HepG2 (cell line): ENCODE data around the gene MCRIP2. TPM values are rescaled to one million over a fixed set of nuclear protein-coding genes. Genes with fewer than 3 reads are reported as not detected.

Source experiments
- MEIS1 ChIP-seq: sonication (generic); formaldehyde crosslinking; IDR thresholded peaks from 2 replicates; pipeline ENCODE4 v1.9.0; 2021; ENCODE audit warnings: mild to moderate bottlenecking, missing genetic modification reagents, moderate library complexity, borderline replicate concordance
- SOX5 ChIP-seq: IDR thresholded peaks from 2 replicates; pipeline ENCODE4 v1.6.1; 2016; ENCODE audit warnings: borderline replicate concordance
- SOX6 ChIP-seq, 2 experiments: fragments of 450-650 bp in 1 of 2; sonication (generic) in 1 of 2; formaldehyde crosslinking in 1 of 2; IDR thresholded peaks; 2 replicates each; pipeline versions ENCODE4 v1.4.0 to v1.6.1; 2017 to 2020; ENCODE audit warnings: antibody characterized with exemption in 1 of 2, mild to moderate bottlenecking in 1 of 2, missing genetic modification reagents in 1 of 2
- XBP1 ChIP-seq: sonication (generic); formaldehyde crosslinking; IDR thresholded peaks from 2 replicates; pipeline ENCODE4 v1.5.0; 2020; ENCODE audit warnings: missing genetic modification reagents
- ZIK1 ChIP-seq: sonication (generic); formaldehyde crosslinking; IDR thresholded peaks from 2 replicates; pipeline ENCODE4 v1.5.0; 2020; ENCODE audit warnings: mild to moderate bottlenecking, low read depth, missing genetic modification reagents, borderline replicate concordance
- ZNF777 ChIP-seq: sonication (generic); formaldehyde crosslinking; IDR thresholded peaks from 2 replicates; pipeline ENCODE4 v1.4.0; 2020; ENCODE audit warnings: missing genetic modification reagents
- polyA plus RNA-seq, 8 experiments: library from polyadenylated mRNA; depleted of rRNA in 3 of 8; stranded (reverse) in 7 of 8; unstranded in 1 of 8; fragments of >200 nt; fragmentation: Illumina TruSeq in 4 of 8; extraction: Trizol in 4 of 8; gene quantifications; 2 replicates each; pipeline versions ENCODE4 v1.2.1 to v1.2.3, GENCODE V29; 2011 to 2016; ENCODE audit warnings: low read depth in 4 of 8, missing spikeins in 1 of 8, mixed read lengths in 1 of 8; ENCODE audit not compliant: insufficient read depth in 1 of 8
- total RNA-seq, 5 experiments: library from RNA; depleted of rRNA; stranded (reverse); fragments of >200 nt; fragmentation: Illumina TruSeq; extraction: Trizol; gene quantifications; 2 replicates each; pipeline ENCODE4 v1.2.3, GENCODE V29; 2016; ENCODE audit warnings: low read depth in 1 of 5
- TF ChIP-seq, protein P1 (sequence below): sonication (generic); formaldehyde crosslinking; conservative IDR thresholded peaks from 2 replicates; pipeline ENCODE4 v1.4.0; 2020; ENCODE audit warnings: missing genetic modification reagents
- TF ChIP-seq, protein P2 (sequence below): sonication (generic); formaldehyde crosslinking; IDR thresholded peaks from 2 replicates; pipeline ENCODE4 v1.8.0; 2022; ENCODE audit warnings: missing genetic modification reagents, mild to moderate bottlenecking, borderline replicate concordance
- TF ChIP-seq, protein P3 (sequence below): sonication (generic); formaldehyde crosslinking; IDR thresholded peaks from 2 replicates; pipeline ENCODE4 v1.8.0; 2022; ENCODE audit warnings: missing genetic modification reagents, mild to moderate bottlenecking, moderate library complexity, borderline replicate concordance
- TF ChIP-seq, protein P4 (sequence below): IDR thresholded peaks from 2 replicates; pipeline ENCODE4 v1.4.0; 2020; ENCODE audit warnings: mild to moderate bottlenecking, missing genetic modification reagents
- TF ChIP-seq, protein P5 (sequence below): IDR thresholded peaks from 2 replicates; pipeline ENCODE4 v1.6.1; 2016
- TF ChIP-seq, protein P6 (sequence below): sonication (generic); formaldehyde crosslinking; IDR thresholded peaks from 2 replicates; pipeline ENCODE4 v1.4.0; 2020; ENCODE audit warnings: missing genetic modification reagents
- TF ChIP-seq, protein P7 (sequence below): sonication (generic); formaldehyde crosslinking; IDR thresholded peaks from 2 replicates; pipeline ENCODE4 v1.4.0; 2020; ENCODE audit warnings: missing genetic modification reagents; ENCODE audit errors: not compliant biosample characterization

The MCRIP2 gene
- total and polyA plus RNA-seq, 2 of the 13 experiments (the other 11 are each of a cell fraction or from before 2014, with no cell fraction given): 39.6 to 76.7 TPM

DNA sequence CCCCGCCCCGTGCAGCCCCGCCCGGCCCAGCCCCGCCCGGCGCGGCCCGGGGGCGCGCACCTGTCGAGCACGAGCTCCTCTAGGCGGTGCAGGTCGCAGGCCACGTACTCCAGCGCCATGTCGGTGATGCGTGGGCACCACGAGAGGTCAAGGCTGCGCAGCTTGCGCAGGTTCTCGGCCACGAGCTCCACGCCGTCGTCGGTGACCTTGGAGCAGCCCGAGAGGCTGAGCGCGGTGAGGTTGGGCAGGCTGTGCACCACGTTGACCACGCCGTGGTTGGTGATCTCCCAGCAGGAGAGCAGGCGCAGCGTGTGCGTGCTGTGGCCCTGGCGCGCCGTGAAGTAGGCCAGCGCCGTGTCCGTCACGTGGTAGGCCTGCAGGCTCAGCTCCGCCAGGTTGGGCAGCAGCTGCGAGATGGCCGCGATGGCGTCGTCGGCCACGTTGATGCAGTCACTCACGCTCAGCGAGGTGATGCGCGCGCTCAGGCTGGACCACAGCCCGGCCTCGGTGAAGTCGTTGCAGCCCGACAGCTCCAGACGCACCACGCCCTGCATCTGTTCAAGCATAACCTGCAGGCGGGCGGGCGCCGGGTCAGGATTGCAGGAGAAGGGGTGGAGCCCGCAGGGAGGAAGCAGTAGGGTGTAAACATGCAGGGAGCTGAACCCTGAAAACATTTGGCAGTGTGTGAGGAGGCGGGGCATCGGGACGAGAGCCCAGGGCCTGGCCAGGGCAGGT, 53.9 kb downstream of the MCRIP2 start (continued):
- TF ChIP-seq, protein P1, sequence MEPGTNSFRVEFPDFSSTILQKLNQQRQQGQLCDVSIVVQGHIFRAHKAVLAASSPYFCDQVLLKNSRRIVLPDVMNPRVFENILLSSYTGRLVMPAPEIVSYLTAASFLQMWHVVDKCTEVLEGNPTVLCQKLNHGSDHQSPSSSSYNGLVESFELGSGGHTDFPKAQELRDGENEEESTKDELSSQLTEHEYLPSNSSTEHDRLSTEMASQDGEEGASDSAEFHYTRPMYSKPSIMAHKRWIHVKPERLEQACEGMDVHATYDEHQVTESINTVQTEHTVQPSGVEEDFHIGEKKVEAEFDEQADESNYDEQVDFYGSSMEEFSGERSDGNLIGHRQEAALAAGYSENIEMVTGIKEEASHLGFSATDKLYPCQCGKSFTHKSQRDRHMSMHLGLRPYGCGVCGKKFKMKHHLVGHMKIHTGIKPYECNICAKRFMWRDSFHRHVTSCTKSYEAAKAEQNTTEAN (CRISPR knock-in tag): no peak; the same call in 1 of the 2 replicates
- TF ChIP-seq MEIS1 (no peak; the same call in 1 of the 2 replicates), ZIK1 (CRISPR knock-in tag) (0 out of 2 replicates have a peak, but pooled peaks have one; percentile 76), SOX6 (IDR thresholded peaks at IDR 0.05) (no peak), SOX6 (CRISPR knock-in tag; IDR thresholded peaks at IDR 0.05) (0 out of 2 replicates have a peak, but pooled peaks have one; percentile 29), SOX5 (CRISPR knock-in tag) (peak; percentile 24; the same call in 1 of the 2 replicates), ZNF777 (peak; percentile 63), XBP1 (no peak)
- TF ChIP-seq, protein P2, sequence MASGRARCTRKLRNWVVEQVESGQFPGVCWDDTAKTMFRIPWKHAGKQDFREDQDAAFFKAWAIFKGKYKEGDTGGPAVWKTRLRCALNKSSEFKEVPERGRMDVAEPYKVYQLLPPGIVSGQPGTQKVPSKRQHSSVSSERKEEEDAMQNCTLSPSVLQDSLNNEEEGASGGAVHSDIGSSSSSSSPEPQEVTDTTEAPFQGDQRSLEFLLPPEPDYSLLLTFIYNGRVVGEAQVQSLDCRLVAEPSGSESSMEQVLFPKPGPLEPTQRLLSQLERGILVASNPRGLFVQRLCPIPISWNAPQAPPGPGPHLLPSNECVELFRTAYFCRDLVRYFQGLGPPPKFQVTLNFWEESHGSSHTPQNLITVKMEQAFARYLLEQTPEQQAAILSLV (CRISPR knock-in tag): peak; percentile 82; the same call in 1 of the 2 replicates
- TF ChIP-seq, protein P3, sequence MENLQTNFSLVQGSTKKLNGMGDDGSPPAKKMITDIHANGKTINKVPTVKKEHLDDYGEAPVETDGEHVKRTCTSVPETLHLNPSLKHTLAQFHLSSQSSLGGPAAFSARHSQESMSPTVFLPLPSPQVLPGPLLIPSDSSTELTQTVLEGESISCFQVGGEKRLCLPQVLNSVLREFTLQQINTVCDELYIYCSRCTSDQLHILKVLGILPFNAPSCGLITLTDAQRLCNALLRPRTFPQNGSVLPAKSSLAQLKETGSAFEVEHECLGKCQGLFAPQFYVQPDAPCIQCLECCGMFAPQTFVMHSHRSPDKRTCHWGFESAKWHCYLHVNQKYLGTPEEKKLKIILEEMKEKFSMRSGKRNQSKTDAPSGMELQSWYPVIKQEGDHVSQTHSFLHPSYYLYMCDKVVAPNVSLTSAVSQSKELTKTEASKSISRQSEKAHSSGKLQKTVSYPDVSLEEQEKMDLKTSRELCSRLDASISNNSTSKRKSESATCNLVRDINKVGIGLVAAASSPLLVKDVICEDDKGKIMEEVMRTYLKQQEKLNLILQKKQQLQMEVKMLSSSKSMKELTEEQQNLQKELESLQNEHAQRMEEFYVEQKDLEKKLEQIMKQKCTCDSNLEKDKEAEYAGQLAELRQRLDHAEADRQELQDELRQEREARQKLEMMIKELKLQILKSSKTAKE: peak; percentile 63
- TF ChIP-seq, protein P4, sequence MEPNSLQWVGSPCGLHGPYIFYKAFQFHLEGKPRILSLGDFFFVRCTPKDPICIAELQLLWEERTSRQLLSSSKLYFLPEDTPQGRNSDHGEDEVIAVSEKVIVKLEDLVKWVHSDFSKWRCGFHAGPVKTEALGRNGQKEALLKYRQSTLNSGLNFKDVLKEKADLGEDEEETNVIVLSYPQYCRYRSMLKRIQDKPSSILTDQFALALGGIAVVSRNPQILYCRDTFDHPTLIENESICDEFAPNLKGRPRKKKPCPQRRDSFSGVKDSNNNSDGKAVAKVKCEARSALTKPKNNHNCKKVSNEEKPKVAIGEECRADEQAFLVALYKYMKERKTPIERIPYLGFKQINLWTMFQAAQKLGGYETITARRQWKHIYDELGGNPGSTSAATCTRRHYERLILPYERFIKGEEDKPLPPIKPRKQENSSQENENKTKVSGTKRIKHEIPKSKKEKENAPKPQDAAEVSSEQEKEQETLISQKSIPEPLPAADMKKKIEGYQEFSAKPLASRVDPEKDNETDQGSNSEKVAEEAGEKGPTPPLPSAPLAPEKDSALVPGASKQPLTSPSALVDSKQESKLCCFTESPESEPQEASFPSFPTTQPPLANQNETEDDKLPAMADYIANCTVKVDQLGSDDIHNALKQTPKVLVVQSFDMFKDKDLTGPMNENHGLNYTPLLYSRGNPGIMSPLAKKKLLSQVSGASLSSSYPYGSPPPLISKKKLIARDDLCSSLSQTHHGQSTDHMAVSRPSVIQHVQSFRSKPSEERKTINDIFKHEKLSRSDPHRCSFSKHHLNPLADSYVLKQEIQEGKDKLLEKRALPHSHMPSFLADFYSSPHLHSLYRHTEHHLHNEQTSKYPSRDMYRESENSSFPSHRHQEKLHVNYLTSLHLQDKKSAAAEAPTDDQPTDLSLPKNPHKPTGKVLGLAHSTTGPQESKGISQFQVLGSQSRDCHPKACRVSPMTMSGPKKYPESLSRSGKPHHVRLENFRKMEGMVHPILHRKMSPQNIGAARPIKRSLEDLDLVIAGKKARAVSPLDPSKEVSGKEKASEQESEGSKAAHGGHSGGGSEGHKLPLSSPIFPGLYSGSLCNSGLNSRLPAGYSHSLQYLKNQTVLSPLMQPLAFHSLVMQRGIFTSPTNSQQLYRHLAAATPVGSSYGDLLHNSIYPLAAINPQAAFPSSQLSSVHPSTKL (CRISPR knock-in tag): peak; percentile 30; the same call in 1 of the 2 replicates
- TF ChIP-seq, protein P5, sequence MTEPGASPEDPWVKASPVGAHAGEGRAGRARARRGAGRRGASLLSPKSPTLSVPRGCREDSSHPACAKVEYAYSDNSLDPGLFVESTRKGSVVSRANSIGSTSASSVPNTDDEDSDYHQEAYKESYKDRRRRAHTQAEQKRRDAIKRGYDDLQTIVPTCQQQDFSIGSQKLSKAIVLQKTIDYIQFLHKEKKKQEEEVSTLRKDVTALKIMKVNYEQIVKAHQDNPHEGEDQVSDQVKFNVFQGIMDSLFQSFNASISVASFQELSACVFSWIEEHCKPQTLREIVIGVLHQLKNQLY (CRISPR knock-in tag): peak; percentile 13; the same call in 1 of the 2 replicates
- TF ChIP-seq, protein P6, sequence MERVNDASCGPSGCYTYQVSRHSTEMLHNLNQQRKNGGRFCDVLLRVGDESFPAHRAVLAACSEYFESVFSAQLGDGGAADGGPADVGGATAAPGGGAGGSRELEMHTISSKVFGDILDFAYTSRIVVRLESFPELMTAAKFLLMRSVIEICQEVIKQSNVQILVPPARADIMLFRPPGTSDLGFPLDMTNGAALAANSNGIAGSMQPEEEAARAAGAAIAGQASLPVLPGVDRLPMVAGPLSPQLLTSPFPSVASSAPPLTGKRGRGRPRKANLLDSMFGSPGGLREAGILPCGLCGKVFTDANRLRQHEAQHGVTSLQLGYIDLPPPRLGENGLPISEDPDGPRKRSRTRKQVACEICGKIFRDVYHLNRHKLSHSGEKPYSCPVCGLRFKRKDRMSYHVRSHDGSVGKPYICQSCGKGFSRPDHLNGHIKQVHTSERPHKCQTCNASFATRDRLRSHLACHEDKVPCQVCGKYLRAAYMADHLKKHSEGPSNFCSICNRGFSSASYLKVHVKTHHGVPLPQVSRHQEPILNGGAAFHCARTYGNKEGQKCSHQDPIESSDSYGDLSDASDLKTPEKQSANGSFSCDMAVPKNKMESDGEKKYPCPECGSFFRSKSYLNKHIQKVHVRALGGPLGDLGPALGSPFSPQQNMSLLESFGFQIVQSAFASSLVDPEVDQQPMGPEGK (CRISPR knock-in tag): peak; percentile 30; the same call in 1 of the 2 replicates
- TF ChIP-seq, protein P7, sequence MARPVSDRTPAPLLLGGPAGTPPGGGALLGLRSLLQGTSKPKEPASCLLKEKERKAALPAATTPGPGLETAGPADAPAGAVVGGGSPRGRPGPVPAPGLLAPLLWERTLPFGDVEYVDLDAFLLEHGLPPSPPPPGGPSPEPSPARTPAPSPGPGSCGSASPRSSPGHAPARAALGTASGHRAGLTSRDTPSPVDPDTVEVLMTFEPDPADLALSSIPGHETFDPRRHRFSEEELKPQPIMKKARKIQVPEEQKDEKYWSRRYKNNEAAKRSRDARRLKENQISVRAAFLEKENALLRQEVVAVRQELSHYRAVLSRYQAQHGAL (CRISPR knock-in tag): peak; percentile 54
